ENCODE data around the gene BBS9.

- TF ChIP-seq CTCF (IDR thresholded peaks at IDR 0.05) (peak in 1 of 4 experiments; percentile 12), POLR2A (IDR thresholded peaks at IDR 0.05) (no peak)
Measured at GRCh38 chr7:33108554-33109004, 20.8 kb upstream of the BBS9 start.

Data from gastroesophageal sphincter (tissue), 3 donors.